ENCODE data around the gene TMCC1. TPM values are rescaled to one million over a fixed set of nuclear protein-coding genes. Genes with fewer than 3 reads are reported as not detected.

Gene TMCC1
- total and polyA plus RNA-seq, 2 donors (not counting 1 experiment from before 2014, with no cell fraction given) = 8.5 to 32.2 TPM

- H3K79me2 ChIP-seq (ENCODE audit: control insufficient read depth, insufficient read depth, low read length) = no peaks in the 10 kb centered on the region
- no peak overlapping the region for H3K27ac Mint-ChIP-seq
- H2AFZ ChIP-seq (ENCODE audit: insufficient read depth, low read depth, low read length, poor library complexity, severe bottlenecking) = no peak overlapping the region
- H3K9ac ChIP-seq (ENCODE audit: low read length) = no peak overlapping the region
- 100% methylated on average over 1 of the region's 4 CpGs for WGBS (ENCODE audit: insufficient coverage)
- POLR2A ChIA-PET = no interaction called here
- H3K27ac ChIP-seq (ENCODE audit: low read length in 2 of 2) = no peak overlapping the region
- H3K36me3 ChIP-seq (replicated peaks in 1 of 2; ENCODE audit: control extremely low read depth in 1 of 2, control insufficient read depth in 1 of 2, extremely low read depth in 1 of 2, insufficient read depth in 2 of 2, low read length in 1 of 2) = peaks cover 0 to 3% of the 10 kb centered on the region in 2 experiments
- no peak for ATAC-seq (ENCODE audit: low read depth)
- no peak for TF ChIP-seq EZH2 (IDR thresholded peaks at IDR 0.05; ENCODE audit: borderline replicate concordance, insufficient read depth, low read depth, low read length, poor library complexity, severe bottlenecking)
- TF ChIP-seq, protein P1, sequence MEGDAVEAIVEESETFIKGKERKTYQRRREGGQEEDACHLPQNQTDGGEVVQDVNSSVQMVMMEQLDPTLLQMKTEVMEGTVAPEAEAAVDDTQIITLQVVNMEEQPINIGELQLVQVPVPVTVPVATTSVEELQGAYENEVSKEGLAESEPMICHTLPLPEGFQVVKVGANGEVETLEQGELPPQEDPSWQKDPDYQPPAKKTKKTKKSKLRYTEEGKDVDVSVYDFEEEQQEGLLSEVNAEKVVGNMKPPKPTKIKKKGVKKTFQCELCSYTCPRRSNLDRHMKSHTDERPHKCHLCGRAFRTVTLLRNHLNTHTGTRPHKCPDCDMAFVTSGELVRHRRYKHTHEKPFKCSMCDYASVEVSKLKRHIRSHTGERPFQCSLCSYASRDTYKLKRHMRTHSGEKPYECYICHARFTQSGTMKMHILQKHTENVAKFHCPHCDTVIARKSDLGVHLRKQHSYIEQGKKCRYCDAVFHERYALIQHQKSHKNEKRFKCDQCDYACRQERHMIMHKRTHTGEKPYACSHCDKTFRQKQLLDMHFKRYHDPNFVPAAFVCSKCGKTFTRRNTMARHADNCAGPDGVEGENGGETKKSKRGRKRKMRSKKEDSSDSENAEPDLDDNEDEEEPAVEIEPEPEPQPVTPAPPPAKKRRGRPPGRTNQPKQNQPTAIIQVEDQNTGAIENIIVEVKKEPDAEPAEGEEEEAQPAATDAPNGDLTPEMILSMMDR (IDR thresholded peaks at IDR 0.05) = no peak
- CTCF ChIA-PET = no interaction called here
- no peaks in the 10 kb centered on the region for H4K20me1 ChIP-seq (ENCODE audit: control insufficient read depth, insufficient read depth, low read length, poor library complexity, severe bottlenecking)
- H3K4me1 ChIP-seq (ENCODE audit: control insufficient read depth in 2 of 2, insufficient read depth in 2 of 2, low read length in 2 of 2) = no peaks in the 10 kb centered on the region
- no peak for DNase-seq
- H3K9me3 Mint-ChIP-seq (ENCODE audit: insufficient read depth) = no peaks in the 10 kb centered on the region
- H3K4me1 Mint-ChIP-seq = peaks cover 3% of the 10 kb centered on the region
- no peak overlapping the region for H3K4me3 Mint-ChIP-seq
- no peaks in the 10 kb centered on the region for H3K9me3 ChIP-seq (ENCODE audit: control extremely low read depth in 1 of 3, control insufficient read depth in 2 of 3, insufficient read depth in 1 of 3, low read length in 2 of 3)
- intact Hi-C loops (cut with micrococcal nuclease) = no loop called here
- H3K27me3 Mint-ChIP-seq = no peaks in the 10 kb centered on the region
- H3K4me3 ChIP-seq (ENCODE audit: control extremely low read depth in 1 of 5, extremely low read depth in 1 of 5, insufficient read depth in 1 of 5, low read depth in 2 of 5, low read length in 4 of 5) = no peak overlapping the region
- H3K4me2 ChIP-seq (replicated peaks; ENCODE audit: low read depth, low read length, poor library complexity, severe bottlenecking) = no peak overlapping the region
- H3K27me3 ChIP-seq (replicated peaks in 1 of 4; ENCODE audit: control extremely low read depth in 1 of 4, control insufficient read depth in 3 of 4, insufficient read depth in 4 of 4, low read length in 3 of 4) = no peaks in the 10 kb centered on the region
Measured at GRCh38 chr3:129718201-129718600, 175.3 kb downstream of the TMCC1 start.

GRCh38 chr3:129715854-129716253, 177.7 kb downstream of the TMCC1 start:
- no peak overlapping the region for H3K9ac ChIP-seq (ENCODE audit: low read length)
- H3K9me3 ChIP-seq (ENCODE audit: control extremely low read depth in 1 of 3, control insufficient read depth in 2 of 3, insufficient read depth in 1 of 3, low read length in 2 of 3) = no peaks in the 10 kb centered on the region
- no peak overlapping the region for H3K27ac ChIP-seq (ENCODE audit: low read length in 2 of 2)
- ChIA-PET CTCF (interaction anchor here (0.7 kb wide), 1 partner anchor 10 kb away, joined by 4 read pairs; no protein-coding TSS in a partner anchor), POLR2A (no interaction called here)
- H3K4me1 Mint-ChIP-seq = peaks cover 3% of the 10 kb centered on the region
- H3K9me3 Mint-ChIP-seq (ENCODE audit: insufficient read depth) = no peaks in the 10 kb centered on the region
- no peak overlapping the region for H3K4me2 ChIP-seq (replicated peaks; ENCODE audit: low read depth, low read length, poor library complexity, severe bottlenecking)
- no peaks in the 10 kb centered on the region for H4K20me1 ChIP-seq (ENCODE audit: control insufficient read depth, insufficient read depth, low read length, poor library complexity, severe bottlenecking)
- WGBS (ENCODE audit: insufficient coverage) = no CpG with 5 or more reads among the region's 2 CpGs
- TF ChIP-seq EZH2 (IDR thresholded peaks at IDR 0.05; ENCODE audit: borderline replicate concordance, insufficient read depth, low read depth, low read length, poor library complexity, severe bottlenecking) = no peak
- TF ChIP-seq, protein P1 (IDR thresholded peaks at IDR 0.05) = no peak
- DNase-seq (no peak), ATAC-seq (ENCODE audit: low read depth) (no peak)
- no peak overlapping the region for H2AFZ ChIP-seq (ENCODE audit: insufficient read depth, low read depth, low read length, poor library complexity, severe bottlenecking)
- H3K4me3 ChIP-seq (ENCODE audit: control extremely low read depth in 1 of 5, extremely low read depth in 1 of 5, insufficient read depth in 1 of 5, low read depth in 2 of 5, low read length in 4 of 5) = no peak overlapping the region
- peaks cover 0 to 3% of the 10 kb centered on the region in 2 experiments for H3K36me3 ChIP-seq (replicated peaks in 1 of 2; ENCODE audit: control extremely low read depth in 1 of 2, control insufficient read depth in 1 of 2, extremely low read depth in 1 of 2, insufficient read depth in 2 of 2, low read length in 1 of 2)
- H3K4me1 ChIP-seq (ENCODE audit: control insufficient read depth in 2 of 2, insufficient read depth in 2 of 2, low read length in 2 of 2) = no peaks in the 10 kb centered on the region
- no peak overlapping the region for H3K27ac Mint-ChIP-seq
- no peaks in the 10 kb centered on the region for H3K27me3 ChIP-seq (replicated peaks in 1 of 4; ENCODE audit: control extremely low read depth in 1 of 4, control insufficient read depth in 3 of 4, insufficient read depth in 4 of 4, low read length in 3 of 4)
- no peaks in the 10 kb centered on the region for H3K79me2 ChIP-seq (ENCODE audit: control insufficient read depth, insufficient read depth, low read length)
- intact Hi-C loops (cut with micrococcal nuclease) = no loop called here
- no peaks in the 10 kb centered on the region for H3K27me3 Mint-ChIP-seq
- H3K4me3 Mint-ChIP-seq = no peak overlapping the region

All from B cell (primary cell).